Mucosa of stomach (tissue), 1 donor: ENCODE data around the gene NACC2.
"Not testable (repeated sequence)": the region's sequence is repeated elsewhere in the genome, so short reads cannot be mapped to it uniquely, and the experiment has no call there.

Source experiments
- H3K27me3 ChIP-seq: one replicate; pipeline ENCODE4 v1.7.0; 2013; ENCODE audit warnings: mild to moderate bottlenecking, low read length; ENCODE audit not compliant: control insufficient read depth, insufficient read depth
- H3K36me3 ChIP-seq: one replicate; pipeline ENCODE4 v1.7.0; 2013; ENCODE audit warnings: low read length; ENCODE audit not compliant: control insufficient read depth, insufficient read depth
- H3K4me1 ChIP-seq: one replicate; pipeline ENCODE4 v1.7.0; 2013; ENCODE audit warnings: mild to moderate bottlenecking, low read length; ENCODE audit not compliant: control insufficient read depth, insufficient read depth
- H3K4me3 ChIP-seq: one replicate; pipeline ENCODE4 v1.7.0; 2013; ENCODE audit warnings: low read length
- H3K9ac ChIP-seq: one replicate; pipeline ENCODE4 v1.7.0; 2013; ENCODE audit warnings: mild to moderate bottlenecking, low read length, moderate library complexity
- H3K9me3 ChIP-seq: one replicate; pipeline ENCODE4 v1.7.0; 2013; ENCODE audit warnings: mild to moderate bottlenecking, low read length, moderate library complexity; ENCODE audit not compliant: control insufficient read depth
- donor health status: Pancreatic carcinoma.

NACC2 gene

GRCh38 chr9:136031094-136031493 lies 64.0 kb downstream of the NACC2 start:
- Histone ChIP-seq H3K4me1 (peaks cover 6% of the 10 kb centered on the region), H3K4me3 (no peak overlapping the region), H3K27me3 (no peaks in the 10 kb centered on the region), H3K36me3 (no peaks in the 10 kb centered on the region), H3K9me3 (no peaks in the 10 kb centered on the region), H3K9ac (no peak overlapping the region)

- Histone ChIP-seq H3K9ac (no peak overlapping the region), H3K27me3 (no peaks in the 10 kb centered on the region), H3K4me3 (no peak overlapping the region), H3K36me3 (no peaks in the 10 kb centered on the region), H3K4me1 (peaks cover 6% of the 10 kb centered on the region), H3K9me3 (no peaks in the 10 kb centered on the region)
These were observed 65.5 kb downstream of the NACC2 start for GRCh38 chr9:136029556-136029955.

- H3K4me1 ChIP-seq, result peaks cover 9% of the 10 kb centered on the region
These were observed 66.2 kb downstream of the NACC2 start for GRCh38 chr9:136028760-136029470.

GRCh38 chr9:136026943-136027289 lies 68.2 kb downstream of the NACC2 start:
- not testable (repeated sequence) for H3K4me3 ChIP-seq, H3K9me3 ChIP-seq, H3K36me3 ChIP-seq, H3K27me3 ChIP-seq, H3K4me1 ChIP-seq, H3K9ac ChIP-seq

More at GRCh38 chr9:136028760-136029470, 66.2 kb downstream of the NACC2 start:
- Histone ChIP-seq H3K27me3 (no peaks in the 10 kb centered on the region), H3K9me3 (no peaks in the 10 kb centered on the region), H3K9ac (no peak overlapping the region), H3K4me3 (no peak overlapping the region), H3K36me3 (no peaks in the 10 kb centered on the region)

DNA sequence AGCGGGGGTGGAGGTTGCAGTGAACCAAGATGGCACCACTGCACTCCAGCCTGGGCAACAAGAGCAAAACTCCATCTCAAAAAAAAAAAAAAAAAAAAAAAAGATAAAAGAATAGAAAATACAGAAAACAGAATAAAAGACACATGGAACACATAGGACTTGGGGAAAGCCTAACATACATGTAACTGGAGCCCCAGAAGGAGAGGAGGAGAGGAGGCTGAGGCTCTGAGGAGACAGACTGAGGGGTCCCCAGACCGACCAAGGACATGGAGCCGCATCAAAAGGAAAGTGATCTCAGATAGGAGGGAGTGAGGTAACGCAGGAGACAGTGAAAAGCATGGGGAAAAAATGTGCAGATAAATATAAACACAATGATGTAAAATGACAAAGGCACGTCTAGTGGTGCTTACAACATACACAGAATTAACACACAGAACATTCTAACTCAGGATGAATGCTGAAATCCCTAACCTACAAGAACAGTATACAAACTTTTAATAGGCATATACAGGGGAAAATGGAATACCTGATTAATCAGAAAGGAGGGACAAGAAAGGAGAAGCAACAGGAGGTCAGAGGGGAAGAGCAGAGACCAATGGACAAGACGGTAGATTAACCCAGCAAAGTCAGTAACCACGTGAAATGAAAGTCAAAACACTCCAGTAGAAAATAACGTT lies 68.7 kb downstream of the NACC2 start:
- Histone ChIP-seq H3K9ac (no peak overlapping the region), H3K4me1 (peaks cover 7% of the 10 kb centered on the region), H3K27me3 (no peaks in the 10 kb centered on the region), H3K9me3 (no peaks in the 10 kb centered on the region), H3K4me3 (no peak overlapping the region), H3K36me3 (no peaks in the 10 kb centered on the region)

- no peaks in the 10 kb centered on the region for H3K9me3 ChIP-seq
- no peaks in the 10 kb centered on the region for H3K36me3 ChIP-seq
- H3K4me1 ChIP-seq, result peaks cover 7% of the 10 kb centered on the region
- no peaks in the 10 kb centered on the region for H3K27me3 ChIP-seq
- H3K9ac ChIP-seq, result no peak overlapping the region
- no peak overlapping the region for H3K4me3 ChIP-seq
These were observed 69.6 kb downstream of the NACC2 start for GRCh38 chr9:136025481-136025880.

DNA sequence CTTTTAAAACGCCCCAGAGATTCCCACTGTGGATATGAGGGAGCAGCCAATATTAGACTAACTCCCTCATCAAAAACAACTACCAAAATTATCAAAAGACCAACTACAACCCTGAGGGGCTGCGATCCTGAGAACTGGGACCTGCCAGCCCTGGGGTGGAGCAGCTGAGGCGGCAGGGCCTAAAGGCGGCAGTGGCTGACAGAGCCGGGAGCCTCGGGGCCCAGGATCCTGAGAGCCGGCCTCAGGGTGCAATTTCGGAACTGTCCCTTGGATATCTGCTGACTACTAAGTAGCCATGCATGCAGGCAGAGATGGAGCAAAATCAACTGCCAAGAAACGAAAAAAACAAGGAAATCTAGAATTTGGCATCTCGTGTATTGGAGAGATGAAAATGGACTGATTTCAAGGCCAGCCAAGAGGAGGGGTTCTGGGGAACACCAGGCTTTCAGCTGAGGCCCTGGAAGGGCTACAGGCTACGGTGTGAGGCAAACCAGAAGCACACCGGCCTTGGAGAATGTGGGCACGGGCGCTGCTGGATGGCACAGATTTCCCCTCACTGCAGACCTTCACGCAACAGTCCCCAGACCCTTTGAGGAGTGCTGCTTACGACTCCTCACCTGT lies 70.3 kb downstream of the NACC2 start:
- Histone ChIP-seq H3K4me1 (peaks cover 7% of the 10 kb centered on the region), H3K4me3 (no peak overlapping the region), H3K36me3 (no peaks in the 10 kb centered on the region), H3K9ac (no peak overlapping the region), H3K27me3 (no peaks in the 10 kb centered on the region), H3K9me3 (no peaks in the 10 kb centered on the region)

- peaks cover 7% of the 10 kb centered on the region for H3K4me1 ChIP-seq
- H3K4me3 ChIP-seq, result no peak overlapping the region
- H3K36me3 ChIP-seq, result no peaks in the 10 kb centered on the region
- no peak overlapping the region for H3K9ac ChIP-seq
- no peaks in the 10 kb centered on the region for H3K27me3 ChIP-seq
- H3K9me3 ChIP-seq, result no peaks in the 10 kb centered on the region
These were observed 70.8 kb downstream of the NACC2 start for GRCh38 chr9:136024286-136024685.

GRCh38 chr9:136023410-136024225 lies 71.5 kb downstream of the NACC2 start:
- no peak overlapping the region for H3K9ac ChIP-seq

GRCh38 chr9:136022731-136023409 lies 72.2 kb downstream of the NACC2 start:
- H3K36me3 ChIP-seq, result no peaks in the 10 kb centered on the region
- H3K9me3 ChIP-seq, result no peaks in the 10 kb centered on the region
- H3K9ac ChIP-seq, result no peak overlapping the region
- H3K27me3 ChIP-seq, result no peaks in the 10 kb centered on the region
- peaks cover 13% of the 10 kb centered on the region for H3K4me1 ChIP-seq
- no peak overlapping the region for H3K4me3 ChIP-seq

More at GRCh38 chr9:136023410-136024225, 71.5 kb downstream of the NACC2 start:
- H3K4me1 ChIP-seq, result peaks cover 7% of the 10 kb centered on the region
- H3K27me3 ChIP-seq, result no peaks in the 10 kb centered on the region
- H3K4me3 ChIP-seq, result no peak overlapping the region
- H3K9me3 ChIP-seq, result no peaks in the 10 kb centered on the region
- H3K36me3 ChIP-seq, result no peaks in the 10 kb centered on the region

DNA sequence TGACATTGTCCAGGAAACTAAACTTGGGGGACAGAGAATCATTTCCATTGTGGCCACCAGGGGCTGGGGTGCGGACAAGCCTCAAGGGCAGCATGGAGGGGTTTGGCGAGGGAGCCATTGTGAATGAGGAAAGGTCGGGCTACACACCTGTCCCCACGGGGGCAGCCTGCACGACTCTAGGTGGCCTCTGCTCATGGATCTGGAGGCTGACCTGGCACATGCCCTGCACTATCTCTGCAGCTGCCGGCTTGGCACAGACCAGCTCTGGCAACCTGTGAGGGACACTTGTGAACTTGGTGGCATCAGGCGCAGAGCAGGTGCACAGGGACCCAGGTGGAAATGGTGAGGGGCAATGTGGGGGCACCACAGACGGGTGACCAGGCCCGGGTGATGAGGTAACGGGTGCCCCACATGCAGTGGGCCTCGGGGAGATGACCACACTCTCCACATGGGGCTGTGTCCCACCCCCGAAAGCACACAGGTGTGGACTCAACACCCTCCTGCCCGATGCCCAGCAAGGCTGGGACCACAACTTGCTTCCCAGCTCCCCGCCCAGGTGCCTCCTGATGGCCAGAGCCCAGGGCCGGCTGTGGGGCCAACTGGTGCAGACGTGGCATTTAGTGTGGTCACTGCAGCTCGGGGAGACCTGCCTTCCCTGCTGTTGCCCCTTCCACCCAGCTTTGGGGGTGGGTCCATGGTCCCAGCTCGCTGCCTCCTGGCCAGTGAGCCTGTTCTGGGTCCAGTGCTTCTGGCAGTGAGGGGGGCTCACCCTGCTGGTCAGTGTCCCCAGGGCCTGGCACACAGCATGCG lies 73.0 kb downstream of the NACC2 start:
- Histone ChIP-seq H3K4me3 (no peak overlapping the region), H3K9me3 (no peaks in the 10 kb centered on the region), H3K36me3 (no peaks in the 10 kb centered on the region), H3K4me1 (peaks cover 20% of the 10 kb centered on the region), H3K27me3 (no peaks in the 10 kb centered on the region), H3K9ac (no peak overlapping the region)
